Stimulated activated naive CD4-positive, alpha-beta T cell (primary cell): ENCODE data around the gene YBX2.

Experiments used
- DNase-seq, 6 experiments: peaks; one replicate each; lab custom pipeline; 2025; lab: John Stamatoyannopoulos, UW

YBX2 gene

GRCh38 chr17:7304179-7304578 is 9.7 kb upstream of the YBX2 start:
- DNase-seq, result no peak

DNA sequence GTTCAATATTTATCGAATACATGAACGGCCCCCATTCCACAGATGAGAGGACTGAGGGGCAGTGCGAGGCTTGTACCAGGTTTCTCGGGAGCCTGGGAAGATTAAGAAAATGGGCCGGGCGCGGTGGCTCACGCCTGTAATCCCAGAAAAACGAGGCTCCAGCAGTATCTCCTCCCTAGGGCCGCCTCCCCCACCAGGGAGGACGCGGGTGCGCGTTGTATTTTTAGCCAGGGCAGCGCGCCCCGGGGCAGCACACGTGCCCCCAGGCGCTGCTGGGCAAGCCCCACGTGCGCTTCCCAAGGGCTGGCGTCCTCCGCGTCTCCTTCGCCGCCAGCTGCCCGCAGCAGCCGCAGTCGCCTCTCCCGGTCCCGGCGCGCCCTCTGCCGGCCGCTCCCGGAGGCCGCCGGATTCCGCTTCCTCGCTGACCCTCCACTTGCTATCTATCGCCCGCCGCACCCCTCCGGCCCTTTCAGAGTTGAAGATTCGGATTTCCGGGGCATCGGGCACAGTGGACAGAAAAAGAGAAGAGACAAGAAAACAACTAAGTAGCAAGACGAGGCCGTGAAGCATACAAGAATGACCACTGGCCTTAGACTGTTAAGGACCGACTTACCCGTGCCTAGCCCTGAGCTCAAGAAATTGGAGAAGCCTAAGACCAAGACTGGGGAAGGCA is 1.9 kb upstream of the YBX2 start:
- peak in 5 of 6 experiments; percentile 39 to 56 (median 50) for DNase-seq

GRCh38 chr17:7295230-7296180 is 1.1 kb upstream of the YBX2 start:
- DNase-seq, result peak in 1 of 6 experiments; percentile 40

DNA sequence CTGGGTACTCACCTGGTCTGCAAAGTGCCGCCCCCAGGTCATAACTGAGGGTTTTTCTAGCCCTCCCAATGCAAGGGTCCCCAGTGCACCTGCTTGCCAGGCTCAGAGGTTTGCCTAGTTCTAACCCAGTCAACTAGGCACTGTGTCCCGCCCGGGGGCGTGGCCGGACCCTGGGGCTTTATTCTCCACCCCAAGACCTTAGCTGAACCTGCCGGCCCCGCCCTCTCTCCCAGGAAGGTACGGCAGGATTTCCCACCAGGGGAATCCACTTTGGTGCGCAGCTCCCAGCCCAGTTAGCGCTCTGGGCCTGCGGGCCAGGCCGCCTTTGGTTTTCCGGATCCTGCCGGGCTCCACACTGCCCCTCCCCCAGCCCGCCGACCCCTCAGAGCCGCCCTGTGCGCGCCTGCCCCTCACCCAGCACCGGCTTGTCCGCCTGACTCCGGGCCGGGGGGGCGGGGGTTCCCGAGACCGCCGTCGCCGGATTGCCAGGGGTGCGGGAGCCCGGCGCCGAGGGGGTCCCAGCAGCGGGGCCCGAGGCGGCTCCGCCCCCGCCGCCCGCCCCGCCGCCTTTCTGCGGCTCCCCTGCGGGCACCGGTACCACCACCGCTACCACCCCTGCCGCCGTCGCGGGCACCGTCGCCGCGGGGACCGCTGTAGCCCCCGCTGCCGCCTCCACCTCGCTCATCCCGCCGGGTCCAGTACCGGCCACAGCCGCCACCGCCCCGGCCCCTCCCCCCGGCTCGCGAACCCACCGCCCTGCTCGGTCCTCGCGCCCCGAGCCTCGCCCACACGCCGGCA is 424 bp downstream of the YBX2 start:
- peak in 3 of 6 experiments; percentile 19 to 45 (median 24) for DNase-seq

- DNase-seq, result no peak
Measured at GRCh38 chr17:7293159-7293558, 1.3 kb downstream of the YBX2 start.

DNA sequence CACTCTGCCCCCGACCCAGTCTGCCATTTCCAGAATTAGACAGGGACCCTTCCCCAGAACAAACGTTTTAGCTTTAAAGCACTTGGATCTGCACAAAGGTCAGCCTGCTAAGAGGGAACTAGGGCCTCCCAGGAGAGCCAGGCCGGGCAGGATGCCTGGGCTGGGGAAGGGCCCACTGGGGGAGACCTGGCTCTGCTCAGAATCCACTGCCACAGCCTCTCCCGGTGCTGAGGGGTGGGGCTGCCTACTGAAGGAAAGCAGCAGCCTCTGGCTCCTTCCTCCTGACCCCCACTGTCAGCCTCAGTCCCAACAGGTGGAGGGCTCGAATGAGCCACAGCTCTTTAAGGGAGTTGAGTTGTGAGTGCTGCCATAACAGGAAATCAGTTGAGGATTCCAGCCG is 1.7 kb downstream of the YBX2 start:
- no peak for DNase-seq

DNA sequence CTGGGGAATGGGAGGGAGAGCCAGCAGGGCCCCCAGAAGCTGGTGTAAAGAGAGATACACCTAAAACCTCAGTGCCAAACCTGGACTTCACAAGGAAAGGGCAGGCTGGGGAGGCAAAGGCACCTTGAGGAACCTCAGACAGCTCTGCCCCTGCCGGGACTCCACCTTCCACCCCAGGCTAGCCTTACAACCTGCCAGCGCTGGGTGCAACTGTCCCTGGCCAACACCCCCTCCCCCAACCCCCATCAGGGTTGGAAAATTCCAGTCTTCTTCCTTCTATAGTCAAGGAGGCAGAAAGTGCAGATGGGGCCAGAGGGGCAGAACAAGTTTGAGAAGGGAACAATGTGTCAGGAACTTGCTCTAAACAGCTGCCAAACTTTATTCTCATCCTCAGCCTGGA is 2.2 kb downstream of the YBX2 start:
- DNase-seq, result no peak

DNA sequence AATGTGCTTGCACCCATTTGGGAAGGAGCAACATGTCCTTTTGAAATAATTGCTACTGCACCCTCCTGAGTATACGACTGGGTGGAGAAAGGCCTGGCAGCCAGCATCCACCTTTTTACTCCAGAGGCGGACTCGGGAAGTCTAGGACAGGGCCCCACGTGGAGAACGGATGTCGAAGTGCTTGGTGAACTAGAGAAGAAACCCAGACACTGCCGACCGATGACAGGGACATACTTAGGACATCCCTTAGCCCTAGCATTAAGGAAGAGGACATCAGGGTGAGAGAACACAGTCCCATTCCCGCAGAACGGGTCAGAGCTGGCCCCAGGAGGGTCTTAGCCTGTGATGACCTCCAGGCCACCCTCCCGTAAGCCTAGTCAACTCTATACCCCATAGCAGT is 3.8 kb downstream of the YBX2 start:
- no peak for DNase-seq

DNA sequence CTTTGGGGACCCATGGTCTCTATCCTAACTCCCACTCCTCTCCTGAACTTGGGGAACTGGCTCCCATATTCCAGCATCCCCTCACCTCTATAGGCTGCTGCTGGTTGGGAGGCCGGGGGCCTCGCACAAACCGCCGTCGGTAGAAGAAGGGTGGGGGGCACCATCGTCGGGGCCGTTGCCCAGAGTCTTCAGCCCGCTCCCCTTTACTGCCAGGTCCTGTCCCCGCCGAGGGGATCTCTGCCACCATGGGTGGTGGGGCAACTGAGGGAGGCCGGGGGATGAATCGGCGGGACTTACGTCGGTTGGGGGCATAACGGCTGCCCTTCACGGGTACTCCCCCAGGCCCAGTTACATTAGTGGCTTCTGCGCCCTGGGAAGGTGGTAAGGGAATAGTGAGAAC is 4.3 kb downstream of the YBX2 start:
- no peak for DNase-seq

DNA sequence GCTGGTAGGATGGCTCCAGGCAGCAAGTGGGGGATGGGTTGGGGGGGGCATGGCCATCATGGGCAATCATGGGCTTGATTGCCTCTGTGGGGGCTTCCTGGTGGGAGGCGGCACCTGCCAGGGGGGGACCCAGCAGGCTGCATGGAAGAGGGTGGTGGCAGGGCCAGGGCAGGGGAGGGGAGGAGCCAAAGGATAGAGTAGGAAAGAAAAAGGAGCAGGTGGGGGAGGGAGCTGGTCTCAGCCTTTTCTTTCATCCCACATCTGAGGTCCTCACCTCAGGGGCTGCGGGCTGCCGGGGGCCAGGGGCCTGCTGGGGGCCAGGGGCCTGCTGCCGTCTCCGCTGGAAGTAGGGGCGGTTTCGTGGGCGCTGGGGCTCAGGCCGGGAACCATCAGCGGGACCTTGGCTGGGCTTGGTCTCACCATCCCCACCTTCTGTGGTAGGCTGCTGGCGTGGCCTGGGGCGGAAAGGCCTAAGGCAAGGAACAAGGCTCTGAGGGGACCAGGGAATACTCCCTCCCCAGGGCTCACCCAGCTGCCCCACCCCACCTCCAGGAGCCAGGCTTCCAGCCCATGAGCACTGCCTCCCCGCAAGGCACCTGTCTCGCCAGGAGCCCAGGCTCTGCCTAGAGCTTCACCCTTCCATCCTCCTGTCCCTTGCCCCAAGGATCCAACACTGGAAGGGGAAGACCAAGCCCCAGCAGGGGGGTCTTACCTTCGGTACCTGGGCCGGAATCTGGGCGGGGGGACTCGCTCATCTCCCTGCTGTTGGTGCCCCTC is 5.0 kb downstream of the YBX2 start:
- no peak for DNase-seq

DNA sequence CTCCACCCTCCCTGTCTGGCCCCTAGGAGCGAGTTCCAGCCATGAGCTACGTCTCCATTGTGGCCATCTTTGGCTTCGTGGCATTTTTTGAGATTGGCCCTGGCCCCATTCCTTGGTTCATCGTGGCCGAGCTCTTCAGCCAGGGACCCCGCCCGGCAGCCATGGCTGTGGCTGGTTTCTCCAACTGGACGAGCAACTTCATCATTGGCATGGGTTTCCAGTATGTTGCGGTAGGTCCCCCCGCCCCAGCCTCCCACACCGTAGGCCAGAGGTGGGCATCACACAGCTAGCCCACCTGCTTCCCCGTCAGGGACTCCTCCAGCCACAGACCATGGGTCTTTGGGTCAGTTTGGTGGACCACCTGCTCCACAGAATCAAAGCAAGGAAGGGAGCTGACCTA is 8.8 kb downstream of the YBX2 start:
- DNase-seq, result no peak

- no peak for DNase-seq
Measured at GRCh38 chr17:7284911-7285310, 9.5 kb downstream of the YBX2 start.

- DNase-seq, result no peak
Measured at GRCh38 chr17:7283471-7284216, 10.8 kb downstream of the YBX2 start.

DNA sequence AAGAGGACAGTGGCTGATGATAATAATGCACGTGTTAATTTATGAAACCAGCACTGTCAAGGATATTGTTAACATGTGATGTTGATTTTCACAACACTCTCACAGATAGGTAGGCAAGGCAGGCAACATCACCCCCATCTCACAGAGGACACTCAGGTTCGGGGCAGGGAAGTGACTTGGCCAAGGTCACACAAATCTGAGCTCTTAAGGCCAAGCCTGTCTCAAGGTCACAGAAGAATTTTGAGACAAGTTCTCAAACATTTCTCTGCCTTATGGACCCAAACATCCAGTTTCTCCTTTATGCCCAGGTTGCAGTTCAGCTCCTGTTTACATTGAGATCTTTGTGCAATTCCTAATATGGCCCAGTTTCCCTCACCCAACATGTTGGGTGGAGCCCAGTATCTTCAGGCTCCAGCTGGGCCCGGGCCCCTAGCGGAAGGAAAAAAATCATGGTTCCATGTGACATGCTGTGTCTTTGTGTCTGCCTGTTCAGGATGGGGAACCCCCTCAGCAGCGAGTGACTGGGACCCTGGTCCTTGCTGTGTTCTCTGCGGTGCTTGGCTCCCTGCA is 11.6 kb downstream of the YBX2 start:
- DNase-seq, result no peak

DNA sequence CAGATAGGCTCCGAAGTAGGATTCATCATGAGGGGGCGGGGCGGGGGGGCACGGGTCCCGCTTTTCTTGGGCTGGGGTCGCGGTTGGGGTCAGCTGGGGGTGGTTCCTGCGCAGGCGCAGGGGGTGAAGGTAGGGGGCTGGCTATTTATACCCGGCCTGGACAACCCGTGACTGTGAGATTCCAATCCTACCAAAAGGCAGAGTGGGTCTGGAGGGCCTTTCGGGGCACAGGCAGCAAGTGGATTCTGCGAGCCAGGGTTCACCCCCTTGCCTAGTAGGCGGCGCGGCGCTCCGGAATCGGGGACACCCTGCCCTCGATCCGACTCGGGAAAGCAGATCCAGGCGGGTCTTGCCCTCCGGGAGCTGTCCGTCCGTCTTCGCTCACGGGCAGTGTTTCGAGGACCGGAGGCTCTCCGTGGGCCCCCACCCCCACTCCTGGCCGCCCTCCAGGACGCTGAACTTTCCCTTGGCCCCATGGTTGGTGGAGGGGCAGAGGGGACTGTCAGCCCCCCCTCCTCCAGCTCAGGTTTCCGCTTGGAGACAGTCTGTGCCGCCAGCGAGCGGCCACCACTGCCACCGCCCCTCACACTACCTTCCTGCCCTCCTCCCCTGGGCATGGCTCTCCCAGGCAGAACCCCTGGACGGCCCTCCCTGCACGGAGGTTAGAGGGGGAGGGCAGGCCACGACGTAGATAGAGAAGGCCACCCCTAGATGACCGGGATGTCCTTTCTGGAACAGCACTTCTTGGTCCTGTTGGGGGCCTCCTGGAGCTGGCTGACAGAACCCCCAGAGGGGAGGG is 12.3 kb downstream of the YBX2 start:
- peak in 1 of 6 experiments; percentile 31 for DNase-seq

DNA sequence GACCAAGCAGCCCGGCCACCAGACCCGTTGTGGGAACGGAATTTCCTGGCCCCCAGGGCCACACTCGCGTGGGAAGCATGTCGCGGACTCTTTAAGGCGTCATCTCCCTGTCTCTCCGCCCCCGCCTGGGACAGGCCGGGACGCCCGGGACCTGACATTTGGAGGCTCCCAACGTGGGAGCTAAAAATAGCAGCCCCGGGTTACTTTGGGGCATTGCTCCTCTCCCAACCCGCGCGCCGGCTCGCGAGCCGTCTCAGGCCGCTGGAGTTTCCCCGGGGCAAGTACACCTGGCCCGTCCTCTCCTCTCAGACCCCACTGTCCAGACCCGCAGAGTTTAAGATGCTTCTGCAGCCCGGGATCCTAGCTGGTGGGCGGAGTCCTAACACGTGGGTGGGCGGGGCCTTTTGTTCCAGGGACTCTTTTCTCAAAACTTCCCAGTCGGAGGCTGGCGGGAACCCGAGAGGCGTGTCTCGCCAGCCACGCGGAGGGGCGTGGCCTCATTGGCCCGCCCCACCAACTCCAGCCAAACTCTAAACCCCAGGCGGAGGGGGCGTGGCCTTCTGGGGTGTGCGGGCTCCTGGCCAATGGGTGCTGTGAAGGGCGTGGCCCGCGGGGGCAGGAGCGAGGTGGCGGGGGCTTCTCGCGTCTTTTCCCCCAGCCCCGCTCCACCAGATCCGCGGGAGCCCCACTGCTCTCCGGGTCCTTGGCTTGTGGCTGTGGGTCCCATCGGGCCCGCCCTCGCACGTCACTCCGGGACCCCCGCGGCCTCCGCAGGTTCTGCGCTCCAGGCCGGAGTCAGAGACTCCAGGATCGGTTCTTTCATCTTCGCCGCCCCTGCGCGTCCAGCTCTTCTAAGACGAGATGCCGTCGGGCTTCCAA is 13.1 kb downstream of the YBX2 start, which contains the start of gene SLC2A4:
SLC2A4 (plus strand) TSS at position 645 of the 879 bp plus-strand sequence; CDS start at position 862, 217 bp downstream.
- peak; percentile 27 to 83 (median 70) for DNase-seq

DNA sequence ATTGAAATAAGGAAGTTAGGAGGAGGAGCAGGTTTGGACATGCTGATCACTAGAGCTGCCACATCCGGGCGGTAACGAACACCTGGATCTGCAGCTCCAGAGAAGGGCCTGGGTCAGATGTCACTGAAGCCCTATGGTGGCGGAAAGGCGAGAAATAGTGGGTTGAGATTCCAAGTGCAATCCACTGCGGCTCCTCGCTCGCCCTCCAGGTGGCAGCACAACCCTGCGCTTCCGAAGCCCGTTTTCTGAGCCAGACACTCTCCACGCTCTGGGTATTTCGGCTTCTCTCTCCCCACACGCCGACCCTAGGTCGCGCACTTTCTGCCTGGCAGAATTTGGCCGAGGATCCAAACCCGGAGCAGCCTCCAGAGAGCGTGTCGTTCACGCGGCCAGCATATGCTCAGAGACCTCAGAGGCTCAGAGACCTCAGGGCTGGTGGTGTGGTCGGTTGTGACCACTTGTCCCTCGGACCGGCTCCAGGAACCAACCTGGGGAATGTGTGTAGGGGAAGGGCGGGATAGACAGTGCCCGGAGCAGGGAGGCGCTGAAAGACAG is 13.8 kb downstream of the YBX2 start:
- peak; percentile 70 to 88 (median 78) for DNase-seq

DNA sequence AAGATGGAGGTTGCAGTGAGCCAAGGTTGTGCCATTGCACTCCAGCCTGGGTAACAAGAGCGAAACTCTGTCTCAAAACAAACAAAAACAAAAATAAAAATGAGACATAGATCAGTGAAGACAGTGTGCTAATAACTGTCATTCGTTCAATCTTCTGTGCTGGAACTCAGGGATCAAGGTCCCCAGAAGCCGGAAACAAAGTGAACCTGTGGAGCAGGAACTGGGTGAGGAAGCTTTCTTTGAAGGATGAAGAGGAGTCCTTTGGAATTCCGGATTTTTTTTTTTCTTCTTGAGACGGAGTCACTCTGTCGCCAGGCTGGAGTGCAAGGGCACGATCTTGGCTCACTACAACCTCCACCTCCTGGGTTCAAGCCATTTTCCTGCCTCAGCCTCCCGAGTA is 15.0 kb downstream of the YBX2 start:
- DNase-seq, result no peak
